GM19467 (cell line): ENCODE data around the gene CDCA5.
A peak's percentile ranks its signal among the peaks of the same experiment; 100 is the strongest.

Experiments
- ATAC-seq: cut with Tn5 transposase; IDR thresholded peaks from one replicate; pipeline ENCODE4 v1.9.1; 2021; ENCODE audit warnings: mild to moderate bottlenecking, moderate library complexity; ENCODE audit not compliant: unreplicated experiment

Gene CDCA5

GRCh38 chr11:65047581-65048422 lies 36.0 kb downstream of the CDCA5 start:
- ATAC-seq = no peak

GRCh38 chr11:65045728-65046127 lies 38.1 kb downstream of the CDCA5 start:
- ATAC-seq = no peak

DNA sequence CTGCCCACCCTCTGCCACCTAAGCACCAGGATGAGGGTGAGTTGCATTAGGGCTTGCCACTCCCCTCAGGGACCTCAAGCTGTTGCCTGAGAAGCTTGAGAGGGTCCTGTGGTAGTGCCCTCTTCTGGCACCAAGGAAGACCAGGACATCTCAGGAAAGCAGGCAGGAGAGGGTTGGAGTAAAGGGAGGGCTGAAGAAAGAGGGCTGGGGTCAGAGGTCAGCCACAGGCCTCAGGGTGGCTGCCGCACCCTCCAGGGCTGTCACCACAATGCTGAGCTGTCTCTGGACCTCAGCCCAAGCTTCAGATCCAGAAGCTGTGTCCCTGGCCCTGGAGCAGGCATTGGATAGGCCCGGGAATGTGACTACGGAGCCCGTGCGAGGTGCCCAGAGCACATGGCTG lies 38.8 kb downstream of the CDCA5 start:
- no peak for ATAC-seq

- no peak for ATAC-seq
Measured at GRCh38 chr11:65043881-65044501, 39.8 kb downstream of the CDCA5 start.

DNA sequence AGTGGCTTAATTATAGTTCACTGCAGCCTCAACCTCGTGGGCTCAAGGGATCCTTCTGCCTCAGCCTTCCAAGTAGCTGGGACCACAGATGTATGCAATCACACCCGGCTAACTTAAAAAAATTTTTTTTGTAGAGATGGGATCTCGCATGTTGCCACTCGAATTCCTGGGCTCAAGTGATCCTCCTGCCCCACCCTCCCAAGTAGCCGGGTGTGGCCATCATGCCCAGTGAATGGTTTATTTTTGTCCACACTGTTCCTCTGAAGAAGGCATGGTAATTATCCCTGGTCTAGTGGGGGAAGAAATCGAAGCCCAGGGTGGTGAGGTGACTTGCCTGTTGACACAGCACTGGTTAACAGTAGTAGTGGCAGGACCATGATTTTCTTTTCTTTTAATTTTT lies 40.9 kb downstream of the CDCA5 start:
- no peak for ATAC-seq

- ATAC-seq = peak; percentile 79
Measured at GRCh38 chr11:65040847-65041622, 42.8 kb downstream of the CDCA5 start, which contains the start of gene SAC3D1. TSS of gene SAC3D1 (plus strand) at chr11:65041210. CDS start at chr11:65041293, 83 bp downstream.

GRCh38 chr11:65040520-65040846 lies 43.4 kb downstream of the CDCA5 start:
- no peak for ATAC-seq

GRCh38 chr11:65036931-65037330 lies 46.9 kb downstream of the CDCA5 start:
- ATAC-seq = no peak

DNA sequence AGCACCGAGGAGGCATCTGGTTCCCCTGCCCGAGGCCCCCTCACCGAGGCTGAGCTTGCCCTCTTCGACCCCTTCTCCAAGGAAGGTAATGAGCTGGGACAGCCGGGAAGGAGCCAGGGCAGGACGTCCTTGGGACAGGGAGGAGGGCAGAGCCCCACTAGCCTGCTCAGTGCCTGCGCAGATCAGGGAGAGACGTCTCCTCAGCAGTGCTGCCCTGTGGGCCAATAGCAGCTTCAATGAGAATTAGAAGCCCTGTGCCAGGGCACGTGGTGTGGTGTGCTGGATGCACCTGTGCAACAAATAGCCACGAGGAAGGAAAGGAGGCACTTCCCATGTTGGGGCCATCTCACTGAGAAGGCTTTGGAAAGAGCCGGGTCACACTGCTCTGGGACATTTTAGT lies 48.3 kb downstream of the CDCA5 start:
- ATAC-seq = no peak

GRCh38 chr11:65034423-65034822 lies 49.4 kb downstream of the CDCA5 start:
- no peak for ATAC-seq

DNA sequence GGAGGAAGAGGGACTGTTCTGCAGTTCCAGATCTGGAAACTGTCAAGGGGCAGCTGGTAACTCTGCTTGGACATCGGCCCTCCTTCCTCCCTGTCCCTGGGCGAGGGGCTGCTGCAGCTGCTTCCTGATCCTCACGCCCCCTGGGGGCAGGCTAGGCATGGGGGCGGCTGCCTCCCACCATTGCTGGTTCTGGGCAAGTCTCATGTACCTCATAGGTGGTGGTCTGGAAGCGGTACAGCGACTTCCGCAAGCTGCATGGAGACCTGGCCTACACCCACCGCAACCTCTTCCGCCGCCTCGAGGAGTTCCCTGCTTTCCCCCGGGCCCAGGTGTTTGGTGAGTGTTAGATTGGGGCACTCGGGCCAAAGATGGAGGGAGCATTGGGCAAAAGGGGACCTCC lies 51.6 kb downstream of the CDCA5 start:
- no peak for ATAC-seq
